ENCODE measurements around the gene RNASE8. TPM values are rescaled to one million over a fixed set of nuclear protein-coding genes. Genes with fewer than 3 reads are reported as not detected.

The RNASE8 gene
- total RNA-seq, 1 donor from 2014 or later, result not detected

GRCh38 chr14:21053184-21054122 is 4.2 kb upstream of the RNASE8 start:
- intact Hi-C loops (cut with micrococcal nuclease), result no loop called here

- intact Hi-C loops (cut with micrococcal nuclease), result no loop called here
Observed at GRCh38 chr14:21054123-21054767, 3.4 kb upstream of the RNASE8 start.

GRCh38 chr14:21054768-21055145 is 2.9 kb upstream of the RNASE8 start:
- intact Hi-C loops (cut with micrococcal nuclease), result no loop called here

- intact Hi-C loops (cut with micrococcal nuclease), result no loop called here
Observed at GRCh38 chr14:21055432-21056117, 2.0 kb upstream of the RNASE8 start.

GRCh38 chr14:21056520-21057163 is 980 bp upstream of the RNASE8 start:
- intact Hi-C loops (cut with micrococcal nuclease), result no loop called here

- intact Hi-C loops (cut with micrococcal nuclease), result no loop called here
Observed at GRCh38 chr14:21058903-21059302, 1.3 kb downstream of the RNASE8 start.

GRCh38 chr14:21059842-21060613 is 2.4 kb downstream of the RNASE8 start:
- intact Hi-C loops (cut with micrococcal nuclease), result no loop called here

- intact Hi-C loops (cut with micrococcal nuclease), result no loop called here
Observed at GRCh38 chr14:21060614-21061346, 3.2 kb downstream of the RNASE8 start.

- intact Hi-C loops (cut with micrococcal nuclease), result no loop called here
Observed at GRCh38 chr14:21061347-21061668, 3.7 kb downstream of the RNASE8 start.

- intact Hi-C loops (cut with micrococcal nuclease), result no loop called here
Observed at GRCh38 chr14:21063479-21063878, 5.9 kb downstream of the RNASE8 start.

GRCh38 chr14:21066882-21067502 is 9.4 kb downstream of the RNASE8 start:
- intact Hi-C loops (cut with micrococcal nuclease), result no loop called here

- intact Hi-C loops (cut with micrococcal nuclease), result loop anchor here (1.0 kb wide), 2 partner anchors 24 to 39 kb away; no protein-coding TSS in a partner anchor
Observed at GRCh38 chr14:21068521-21069387, 11.1 kb downstream of the RNASE8 start.

GRCh38 chr14:21069388-21070082 is 11.9 kb downstream of the RNASE8 start:
- intact Hi-C loops (cut with micrococcal nuclease), result loop anchor here (5.0 kb wide), 1 partner anchor 47 kb away; no protein-coding TSS in a partner anchor

- intact Hi-C loops (cut with micrococcal nuclease), result loop anchor here (5.0 kb wide), 1 partner anchor 48 kb away; no protein-coding TSS in a partner anchor
Observed at GRCh38 chr14:21070083-21070609, 12.5 kb downstream of the RNASE8 start, which contains the start of gene ARHGEF40. Gene ARHGEF40 (plus strand): TSS chr14:21070304. CDS start chr14:21070397, 93 bp downstream.

GRCh38 chr14:21070610-21071224 is 13.1 kb downstream of the RNASE8 start:
- intact Hi-C loops (cut with micrococcal nuclease), result loop anchor here (1.0 to 5.0 kb wide), 2 partner anchors 17 to 48 kb away; no protein-coding TSS in a partner anchor

- intact Hi-C loops (cut with micrococcal nuclease), result loop anchor here (1.0 to 5.0 kb wide), 2 partner anchors 16 to 49 kb away; no protein-coding TSS in a partner anchor
Observed at GRCh38 chr14:21071225-21072030, 13.8 kb downstream of the RNASE8 start.

All from T-helper 1 cell treated with Interleukin-12 subunit alpha and Interleukin-12 subunit beta and Interleukin-4 antibody, amounts not matched to agents 30 ng/mL and 1 ng/mL, for 36 hours (primary cell).